Heart right ventricle (tissue), 16 donors: ENCODE data around the gene CBX1. TPM values are rescaled to one million over a fixed set of nuclear protein-coding genes. Genes with fewer than 3 reads are reported as not detected.

ENCODE experiments used
- ATAC-seq, 8 donors: fragments of 200-7000 bp; cut with Tn5 transposase; one replicate each; pipeline ENCODE4 v1.9.1; 2020; ENCODE audit warnings: mild to moderate bottlenecking in 8 of 8, moderate library complexity in 8 of 8, moderate number of reproducible peaks in 1 of 8
- DNase-seq, 2 donors: peaks; one replicate each; pipeline ENCODE4 v3.0.0-alpha.2; 2020
- H3K27ac ChIP-seq, 10 donors: fragments of 200-600 bp; sonication (generic) in 2 of 10; one replicate each; pipeline versions ENCODE4 v1.5.0 to v1.8.0; 2020 to 2022; ENCODE audit warnings: mild to moderate bottlenecking in 3 of 10
- H3K27me3 ChIP-seq, 7 donors: fragments of 200-600 bp; one replicate each; pipeline ENCODE4 v1.8.0; 2021 to 2022; ENCODE audit warnings: mild to moderate bottlenecking in 2 of 7
- H3K36me3 ChIP-seq, 9 donors: fragments of 200-600 bp; sonication (generic) in 1 of 9; one replicate each; pipeline versions ENCODE4 v1.5.0 to v1.8.0; 2020 to 2022; ENCODE audit warnings: mild to moderate bottlenecking in 2 of 9
- H3K4me1 ChIP-seq, 9 donors: fragments of 200-600 bp; sonication (generic) in 1 of 9; one replicate each; pipeline versions ENCODE4 v1.5.0 to v1.8.0; 2020 to 2022; ENCODE audit warnings: mild to moderate bottlenecking in 4 of 9
- H3K4me3 ChIP-seq, 10 donors: fragments of 200-600 bp; sonication (generic) in 2 of 10; one replicate each; pipeline versions ENCODE4 v1.5.0 to v1.8.0; 2020 to 2022; ENCODE audit warnings: mild to moderate bottlenecking in 7 of 10, moderate library complexity in 2 of 10
- H3K9me3 ChIP-seq, 11 donors: fragments of 200-600 bp in 10 of 11; sonication (generic) in 2 of 11; one replicate each; pipeline versions ENCODE4 v1.5.0 to v1.8.0; 2013 to 2022; ENCODE audit warnings: mild to moderate bottlenecking in 2 of 11, control low read depth in 1 of 11, moderate library complexity in 1 of 11
- WGBS, 2 donors: extraction: QIAGEN DNeasy Blood & Tissue Kit; methylation state at CpG; one replicate each; pipeline ENCODE4 v1.1.7; 2013; ENCODE audit warnings: inconsistent platforms in 1 of 2; 5-methylcytosine and 5-hydroxymethylcytosine counted together
- intact Hi-C, 10 donors: fragments of 100-400 bp; cut with DNase I; formaldehyde crosslinking; loops; one replicate each; pipeline versions ENCODE4 v1.11.1 to v1.14.2; 2022
- polyA plus RNA-seq, 2 donors: library from polyadenylated mRNA; stranded (reverse); fragments of 200-250 nt; gene quantifications; one replicate each; pipeline ENCODE4 v1.2.3, GENCODE V29; 2013
- total RNA-seq, 10 donors: library from RNA; stranded (reverse); fragmentation: NEBNext Ultra II Directional in 3 of 10; extraction: Animal tissue kit (Norgen Biotek cat#: 25700) in 3 of 10; gene quantifications; one replicate each; pipeline versions ENCODE4 v1.2.1 to v1.2.4, GENCODE V29; 2021 to 2023
- TF ChIP-seq, protein P1 (sequence below), 9 donors: fragments of 200-600 bp; sonication (generic) in 2 of 9; IDR thresholded peaks; one replicate each; pipeline versions ENCODE4 v1.5.0 to v1.8.0; 2021 to 2022; ENCODE audit warnings: antibody characterized with exemption in 9 of 9, mild to moderate bottlenecking in 5 of 9, moderate library complexity in 1 of 9
- donor health status: Arrhythmogenic right ventricular cardiomyopathy.
- donor health status: ischemic (EF 13 %, LVEDD 7.1; RV severe dilation, severe dysfunction).
- donor health status: healthy with polysubstance abuse.
- donor health status: DM: no; HTN: yes; CAD: no.
- donor health status: DM: no; HTN: no; CAD: no.
- donor health status: ischemic (EF 25% LVEDD 6.9; RV normal size, moderate dysfunction).
- donor health status: ischemic (EF 25% LVEDD 5.7; RV mildly dilated, moderate dysfunction).
- donor health status: healthy.
- donor health status: DM: yes; HTN: yes; CAD: no.
- donor health status: Ischemic cardiomyopathy.
- donor health status: ischemic (EF 35%, LVEDD 5.7; RV mildly dilated, moderate dysfunction).
- donor health status: nonischemic (EF 11% LVEDD 7.7; RV severe dilation, severe dysfunction).
- donor health status: DM: yes; HTN: yes; CAD: no.
- donor health status: PGD.
- donor health status: ischemic (EF 29% LVEDD 5.4; RV normal size, mild dysfunction).
- donor health status: nonischemic (EF 23%, LVEDD 6.1; RV moderate dilation, normal function).

The CBX1 gene
- total and polyA plus RNA-seq, 12 donors, result 19.8 to 40.8 (median 35.9) TPM

DNA sequence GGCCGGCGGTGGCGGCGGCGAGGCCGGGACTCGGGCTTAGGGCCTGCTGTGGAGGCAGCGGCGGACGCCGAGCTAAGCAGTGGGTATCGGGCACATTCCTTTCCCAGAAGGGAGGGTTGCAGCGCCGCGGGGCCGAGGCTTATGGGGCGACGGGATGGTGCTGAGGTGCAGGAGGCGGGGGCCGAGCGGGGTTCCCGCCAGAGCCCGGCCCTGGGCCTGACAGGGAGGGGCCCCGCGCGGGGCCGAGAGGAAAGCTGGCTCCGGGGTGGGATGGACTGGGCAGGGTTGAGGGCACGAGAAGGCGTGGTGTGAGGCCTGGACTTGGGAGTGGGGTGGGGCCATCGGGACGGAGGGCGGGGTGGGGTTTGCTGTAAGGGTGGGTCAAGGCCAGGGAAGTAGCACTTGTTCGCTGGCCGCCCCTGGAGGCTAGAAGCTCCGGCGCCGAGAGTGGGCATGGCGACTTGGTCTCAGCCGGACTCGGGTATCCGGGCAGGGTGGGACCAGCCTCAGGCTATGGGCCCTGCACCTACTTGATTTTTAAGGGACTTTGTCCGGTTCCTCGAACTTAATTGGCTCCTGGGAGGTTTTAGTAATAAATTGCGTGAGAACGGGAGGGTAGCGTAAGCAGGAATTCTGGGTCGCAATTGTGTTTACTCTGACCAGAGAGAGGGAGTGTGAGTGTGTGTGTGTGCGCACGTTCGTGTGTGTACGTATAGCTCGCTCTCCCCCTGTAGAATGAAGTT is 52.7 kb downstream of the CBX1 start:
- Histone ChIP-seq H3K9me3 (no peaks in the 10 kb centered on the region), H3K36me3 (peaks cover 0 to 29% (median 6%) of the 10 kb centered on the region in 9 donors), H3K4me1 (peaks cover 19 to 71% (median 61%) of the 10 kb centered on the region in 9 donors), H3K27ac (peak overlapping the region; percentile 87 to 99 (median 98)), H3K27me3 (no peaks in the 10 kb centered on the region), H3K4me3 (peak overlapping the region; percentile 57 to 89 (median 84))
- intact Hi-C loops, result no loop called here
- DNase-seq, result peak; percentile 93
- WGBS, 2 donors, result 0% methylated on average over 41 to 53 of the region's 53 CpGs
- peak; percentile 63 to 91 (median 72) for ATAC-seq
- TF ChIP-seq, protein P1, sequence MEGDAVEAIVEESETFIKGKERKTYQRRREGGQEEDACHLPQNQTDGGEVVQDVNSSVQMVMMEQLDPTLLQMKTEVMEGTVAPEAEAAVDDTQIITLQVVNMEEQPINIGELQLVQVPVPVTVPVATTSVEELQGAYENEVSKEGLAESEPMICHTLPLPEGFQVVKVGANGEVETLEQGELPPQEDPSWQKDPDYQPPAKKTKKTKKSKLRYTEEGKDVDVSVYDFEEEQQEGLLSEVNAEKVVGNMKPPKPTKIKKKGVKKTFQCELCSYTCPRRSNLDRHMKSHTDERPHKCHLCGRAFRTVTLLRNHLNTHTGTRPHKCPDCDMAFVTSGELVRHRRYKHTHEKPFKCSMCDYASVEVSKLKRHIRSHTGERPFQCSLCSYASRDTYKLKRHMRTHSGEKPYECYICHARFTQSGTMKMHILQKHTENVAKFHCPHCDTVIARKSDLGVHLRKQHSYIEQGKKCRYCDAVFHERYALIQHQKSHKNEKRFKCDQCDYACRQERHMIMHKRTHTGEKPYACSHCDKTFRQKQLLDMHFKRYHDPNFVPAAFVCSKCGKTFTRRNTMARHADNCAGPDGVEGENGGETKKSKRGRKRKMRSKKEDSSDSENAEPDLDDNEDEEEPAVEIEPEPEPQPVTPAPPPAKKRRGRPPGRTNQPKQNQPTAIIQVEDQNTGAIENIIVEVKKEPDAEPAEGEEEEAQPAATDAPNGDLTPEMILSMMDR (IDR thresholded peaks at IDR 0.05), result no peak

DNA sequence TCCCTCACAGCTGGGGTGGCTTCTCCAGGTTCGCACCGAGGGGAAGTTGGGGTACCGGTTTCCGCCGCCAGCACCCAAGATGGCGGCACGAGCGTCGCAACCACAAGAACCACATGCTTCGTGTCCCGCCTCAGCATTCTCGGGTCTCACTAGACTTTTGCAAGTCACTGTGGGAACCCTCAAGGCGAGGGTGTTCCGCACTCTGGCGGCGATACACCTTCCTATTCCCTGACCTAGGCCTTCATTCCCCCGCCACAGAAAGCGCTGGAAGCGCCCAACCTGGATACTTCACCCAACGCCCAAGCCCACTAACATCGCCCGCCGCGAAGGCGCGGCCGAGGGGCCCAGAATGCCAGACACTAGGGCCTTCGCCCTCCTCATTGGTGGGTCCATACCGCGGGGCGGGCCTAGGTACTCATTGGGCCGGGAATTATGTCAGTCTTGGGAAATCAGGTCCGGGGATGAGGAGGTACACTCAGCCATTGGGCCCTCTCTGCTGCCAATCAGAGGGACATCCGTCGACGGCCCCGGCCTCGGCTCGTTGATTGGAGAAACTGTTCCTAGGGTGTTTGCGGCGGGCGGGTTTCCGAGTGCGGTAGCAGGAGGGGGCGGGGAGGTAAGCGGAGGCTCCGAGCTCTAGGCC is 53.4 kb downstream of the CBX1 start, which contains the start of gene NFE2L1:
TSS of gene NFE2L1 (plus strand) at position 619 of the 643 bp plus-strand sequence. CDS start 2,760 bp downstream, outside the sequence.
- intact Hi-C loops, result no loop called here
- TF ChIP-seq, protein P1 (IDR thresholded peaks at IDR 0.05), result no peak
- H3K27me3 ChIP-seq, result no peaks in the 10 kb centered on the region
- no peaks in the 10 kb centered on the region for H3K9me3 ChIP-seq
- peak within 1 kb of the TSS; percentile 57 to 89 (median 84) for H3K4me3 ChIP-seq
- H3K4me1 ChIP-seq, result peaks cover 17 to 64% (median 55%) of the 10 kb centered on the region in 9 donors
- DNase-seq (peak; percentile 98 to 100), ATAC-seq (peak; percentile 90 to 95 (median 92))
- H3K36me3 ChIP-seq, result peaks cover 0 to 22% (median 6%) of the 10 kb centered on the region in 9 donors
- WGBS, 2 donors, result 0% methylated on average over 42 to 47 of the region's 47 CpGs
- peak within 1 kb of the TSS; percentile 92 to 99 (median 98) for H3K27ac ChIP-seq

DNA sequence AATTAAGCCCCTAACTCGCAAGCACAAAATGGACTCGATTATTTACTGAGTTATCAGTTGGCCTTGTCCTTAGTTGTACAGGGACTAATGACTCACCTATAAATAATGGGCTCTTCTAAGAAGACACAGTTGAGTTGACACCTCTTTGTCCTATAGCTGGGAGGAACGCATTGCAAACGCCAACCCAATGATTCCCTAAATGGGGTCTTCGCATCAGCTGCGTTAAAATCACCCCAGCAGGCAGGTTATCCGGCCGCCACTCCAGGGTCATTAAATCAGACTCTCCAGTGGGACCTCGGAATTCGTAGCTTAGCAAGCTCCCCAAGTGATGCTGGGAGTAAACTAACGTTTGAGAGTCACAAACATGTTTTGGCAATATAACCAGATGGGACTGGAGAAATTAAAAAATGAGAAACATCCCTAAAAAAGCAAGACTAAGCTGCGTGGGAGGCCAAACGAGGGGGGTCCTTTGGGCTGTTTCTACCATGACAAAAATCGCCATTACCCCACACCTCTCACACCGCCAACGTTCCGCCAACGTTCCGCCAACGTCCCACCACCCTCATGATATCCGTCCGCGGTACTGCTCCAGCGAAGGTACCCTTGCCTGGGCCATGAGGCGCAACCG is 54.1 kb downstream of the CBX1 start:
- WGBS, 2 donors, result 6 to 8% methylated on average over 26 of the region's 26 CpGs
- H3K4me1 ChIP-seq, result peaks cover 12 to 58% (median 48%) of the 10 kb centered on the region in 9 donors
- peak overlapping the region; percentile 92 to 99 (median 98) for H3K27ac ChIP-seq
- H3K9me3 ChIP-seq, result no peaks in the 10 kb centered on the region
- TF ChIP-seq, protein P1 (IDR thresholded peaks at IDR 0.05), result no peak
- no peaks in the 10 kb centered on the region for H3K27me3 ChIP-seq
- H3K4me3 ChIP-seq, result peak overlapping the region; percentile 37 to 89 (median 84)
- no peak for DNase-seq
- ATAC-seq, result no peak
- H3K36me3 ChIP-seq, result peaks cover 0 to 15% (median 6%) of the 10 kb centered on the region in 9 donors
- intact Hi-C loops, result no loop called here

DNA sequence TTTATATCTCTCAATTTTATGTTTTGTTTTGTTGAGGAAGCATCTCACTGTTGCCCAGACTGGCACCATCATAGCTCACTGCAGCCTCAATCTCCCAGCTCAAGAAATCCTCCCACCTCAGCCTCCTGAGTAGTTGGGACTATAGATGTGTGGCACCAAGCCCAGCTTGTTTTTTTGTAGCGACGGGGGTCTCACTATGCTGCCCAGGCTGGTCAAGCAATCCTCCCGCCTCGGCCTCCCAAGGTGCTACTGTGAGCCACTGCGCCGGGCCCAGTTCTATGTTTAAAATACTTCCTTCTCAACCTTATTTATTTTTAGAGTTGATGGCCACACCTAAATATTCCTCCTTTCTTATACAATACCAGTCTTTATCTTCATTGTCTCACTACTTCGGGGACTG is 55.0 kb downstream of the CBX1 start:
- H3K36me3 ChIP-seq, result peaks cover 0 to 9% (median 5%) of the 10 kb centered on the region in 9 donors
- no peaks in the 10 kb centered on the region for H3K27me3 ChIP-seq
- 92 to 95% methylated on average over 7 of the region's 7 CpGs for WGBS, 2 donors
- no peak for ATAC-seq
- no peak for DNase-seq
- H3K4me3 ChIP-seq, result no peak overlapping the region
- peak overlapping the region in 5 of 10 donors; percentile 12 to 98 (median 34) for H3K27ac ChIP-seq
- no peaks in the 10 kb centered on the region for H3K9me3 ChIP-seq
- intact Hi-C loops, result no loop called here
- TF ChIP-seq, protein P1 (IDR thresholded peaks at IDR 0.05), result no peak
- H3K4me1 ChIP-seq, result peaks cover 8 to 48% (median 39%) of the 10 kb centered on the region in 9 donors
